Stimulated activated CD4-positive, alpha-beta T cell treated with anti-CD3 and anti-CD28 coated beads, TNF-alpha, amount 100 ng/mL, for 48 hours (primary cell): ENCODE results near the gene FARP2.

Source experiments
- DNase-seq, 3 donors: peaks; one replicate each; pipeline ENCODE4 v3.0.0-alpha.2; 2020; ENCODE audit warnings: low read depth in 3 of 3

The FARP2 gene

GRCh38 chr2:241532733-241533601 lies 176.9 kb downstream of the FARP2 start:
- no peak for DNase-seq

- DNase-seq, result no peak
Observed at GRCh38 chr2:241534293-241534692, 178.2 kb downstream of the FARP2 start.

GRCh38 chr2:241534701-241535375 lies 178.8 kb downstream of the FARP2 start:
- no peak for DNase-seq

GRCh38 chr2:241535871-241536655 lies 180.0 kb downstream of the FARP2 start:
- DNase-seq, result no peak

- no peak for DNase-seq
Observed at GRCh38 chr2:241538838-241539615, 182.9 kb downstream of the FARP2 start.

GRCh38 chr2:241539616-241540374 lies 183.7 kb downstream of the FARP2 start:
- no peak for DNase-seq

GRCh38 chr2:241540401-241540770 lies 184.3 kb downstream of the FARP2 start:
- DNase-seq, result no peak

- peak; percentile 39 to 74 (median 66) for DNase-seq
Observed at GRCh38 chr2:241540771-241541561, 184.9 kb downstream of the FARP2 start.

- DNase-seq, result no peak
Observed at GRCh38 chr2:241541564-241542277, 185.6 kb downstream of the FARP2 start.

- no peak for DNase-seq
Observed at GRCh38 chr2:241542278-241542605, 186.2 kb downstream of the FARP2 start.
